ENCODE results near the gene BPTF.

BPTF gene

GRCh38 chr17:67824735-67825626, at the start of gene BPTF:
BPTF (plus strand) TSS chr17:67825503; CDS start chr17:67825725, 222 bp downstream.
- H3K27ac ChIP-seq = peak within 1 kb of the TSS; percentile 78
- TF ChIP-seq ZFX (IDR thresholded peaks at IDR 0.05; ENCODE audit: borderline replicate concordance) (no peak), CTCF (IDR thresholded peaks at IDR 0.05) (peak; percentile 93)

GRCh38 chr17:67779098-67779672, 46.1 kb upstream of the BPTF start:
- H3K27ac ChIP-seq = peak overlapping the region; percentile 37
- TF ChIP-seq ZFX (IDR thresholded peaks at IDR 0.05; ENCODE audit: borderline replicate concordance) = no peak
- peak; percentile 94 for TF ChIP-seq CTCF (IDR thresholded peaks at IDR 0.05)

GRCh38 chr17:67784364-67785121, 40.8 kb upstream of the BPTF start:
- TF ChIP-seq ZFX (IDR thresholded peaks at IDR 0.05; ENCODE audit: borderline replicate concordance) (no peak), CTCF (IDR thresholded peaks at IDR 0.05) (no peak)
- no peak overlapping the region for H3K27ac ChIP-seq

GRCh38 chr17:67785122-67785477, 40.2 kb upstream of the BPTF start:
- H3K27ac ChIP-seq = no peak overlapping the region
- no peak for TF ChIP-seq CTCF (IDR thresholded peaks at IDR 0.05)
- no peak for TF ChIP-seq ZFX (IDR thresholded peaks at IDR 0.05; ENCODE audit: borderline replicate concordance)

GRCh38 chr17:67785504-67785903, 39.8 kb upstream of the BPTF start:
- H3K27ac ChIP-seq = no peak overlapping the region
- TF ChIP-seq ZFX (IDR thresholded peaks at IDR 0.05; ENCODE audit: borderline replicate concordance) (no peak), CTCF (IDR thresholded peaks at IDR 0.05) (no peak)

- no peak overlapping the region for H3K27ac ChIP-seq
Observed at GRCh38 chr17:67800495-67800928, 24.8 kb upstream of the BPTF start.

More at GRCh38 chr17:67800495-67800928, 24.8 kb upstream of the BPTF start:
- TF ChIP-seq CTCF (IDR thresholded peaks at IDR 0.05) (peak; percentile 84), ZFX (IDR thresholded peaks at IDR 0.05; ENCODE audit: borderline replicate concordance) (no peak)

Measured in 22Rv1 (cell line).